CD14-positive monocyte (primary cell): ENCODE results near the gene PAPPA. TPM values are rescaled to one million over a fixed set of nuclear protein-coding genes. Genes with fewer than 3 reads are reported as not detected.

Experiments used
- DNase-seq, 3 donors: peaks; one replicate each; pipeline ENCODE4 v3.0.0-alpha.2; 2011 to 2022
- H2AFZ ChIP-seq: 2 replicates; pipeline ENCODE4 v1.6.0; 2012; ENCODE audit warnings: mild to moderate bottlenecking, low read depth, low read length, inconsistent platforms; ENCODE audit not compliant: insufficient read depth, poor library complexity, severe bottlenecking
- H3K27ac ChIP-seq, 2 donors: 1 replicate in 1 of 2; 2 replicates in 1 of 2; pipeline ENCODE4 v1.5.1; 2012 to 2013; ENCODE audit warnings: low read length in 2 of 2, control low read depth in 1 of 2, inconsistent platforms in 1 of 2, low read depth in 1 of 2, mild to moderate bottlenecking in 1 of 2
- H3K27me3 ChIP-seq, 2 donors: one replicate each; pipeline versions ENCODE4 v1.6.0 to v1.6.1; 2011 to 2013; ENCODE audit warnings: low read length in 2 of 2; ENCODE audit not compliant: control insufficient read depth in 2 of 2, insufficient read depth in 2 of 2
- H3K36me3 ChIP-seq, 2 donors: replicated peaks in 1 of 2; 1 replicate in 1 of 2; 2 replicates in 1 of 2; pipeline versions ENCODE4 v1.5.1 to v1.6.1; 2012 to 2013; ENCODE audit warnings: low read length in 2 of 2, control low read depth in 1 of 2, inconsistent platforms in 1 of 2, mild to moderate bottlenecking in 1 of 2; ENCODE audit not compliant: insufficient read depth in 2 of 2, control insufficient read depth in 1 of 2
- H3K4me1 ChIP-seq, 2 donors: 1 replicate in 1 of 2; 2 replicates in 1 of 2; pipeline versions ENCODE4 v1.5.1 to v1.6.1; 2012 to 2013; ENCODE audit warnings: low read length in 2 of 2, control low read depth in 1 of 2, inconsistent platforms in 1 of 2, mild to moderate bottlenecking in 1 of 2, moderate library complexity in 1 of 2; ENCODE audit not compliant: insufficient read depth in 2 of 2, control insufficient read depth in 1 of 2
- H3K4me2 ChIP-seq: replicated peaks from 2 replicates; pipeline ENCODE3; 2012; ENCODE audit warnings: low read length, moderate library complexity, mild to moderate bottlenecking; ENCODE audit not compliant: poor library complexity, severe bottlenecking; ENCODE audit errors: extremely low read depth
- H3K4me3 ChIP-seq, 3 experiments: fragments of 200-600 bp in 1 of 3; sonication (generic) in 1 of 3; replicated peaks in 1 of 3; 1 replicate in 2 of 3; 2 replicates in 1 of 3; pipeline ENCODE4 v1.5.1; 2011 to 2013; ENCODE audit warnings: low read length in 3 of 3, mild to moderate bottlenecking in 3 of 3, control low read depth in 2 of 3, low read depth in 2 of 3, inconsistent platforms in 1 of 3, moderate library complexity in 1 of 3
- H3K79me2 ChIP-seq: 2 replicates; pipeline ENCODE4 v1.6.0; 2012; ENCODE audit warnings: mild to moderate bottlenecking, control low read depth, inconsistent platforms, low read length, moderate library complexity; ENCODE audit not compliant: insufficient read depth
- H3K9ac ChIP-seq: 2 replicates; pipeline ENCODE4 v1.6.0; 2017; ENCODE audit warnings: low read length, mild to moderate bottlenecking; ENCODE audit not compliant: insufficient read depth, poor library complexity, severe bottlenecking
- H3K9me3 ChIP-seq, 2 donors: replicated peaks in 1 of 2; 1 replicate in 1 of 2; 2 replicates in 1 of 2; pipeline versions ENCODE4 v1.5.1 to v1.6.1; 2012 to 2013; ENCODE audit warnings: low read length in 2 of 2, control low read depth in 1 of 2; ENCODE audit not compliant: control insufficient read depth in 1 of 2, insufficient read depth in 1 of 2
- H4K20me1 ChIP-seq: 2 replicates; pipeline ENCODE4 v1.6.0; 2012; ENCODE audit warnings: mild to moderate bottlenecking, low read length, control low read depth, moderate library complexity; ENCODE audit not compliant: insufficient read depth
- H3K27ac Mint-ChIP-seq, 7 donors: one replicate each; pipeline ENCODE4 v1.8.0; 2020; ENCODE audit warnings: mild to moderate bottlenecking in 7 of 7, mixed read lengths in 7 of 7, moderate library complexity in 6 of 7, inconsistent platforms in 2 of 7
- H3K27me3 Mint-ChIP-seq, 3 donors: one replicate each; pipeline ENCODE4 v1.8.0; 2021 to 2022; ENCODE audit warnings: low read depth in 3 of 3, mild to moderate bottlenecking in 3 of 3, mixed read lengths in 3 of 3, moderate library complexity in 3 of 3, inconsistent platforms in 1 of 3
- H3K36me3 Mint-ChIP-seq, 2 donors: one replicate each; pipeline ENCODE4 v1.8.0; 2020; ENCODE audit warnings: mixed read lengths in 2 of 2, inconsistent platforms in 1 of 2, mild to moderate bottlenecking in 1 of 2
- H3K4me1 Mint-ChIP-seq: one replicate; pipeline ENCODE4 v1.8.0; 2020; ENCODE audit warnings: mild to moderate bottlenecking, mixed read lengths
- H3K4me3 Mint-ChIP-seq, 2 donors: one replicate each; pipeline ENCODE4 v1.8.0; 2020; ENCODE audit warnings: mild to moderate bottlenecking in 2 of 2, mixed read lengths in 2 of 2, moderate library complexity in 1 of 2
- H3K9me3 Mint-ChIP-seq, 7 donors: one replicate each; pipeline ENCODE4 v1.8.0; 2020 to 2022; ENCODE audit warnings: mixed read lengths in 7 of 7, mild to moderate bottlenecking in 6 of 7, moderate library complexity in 6 of 7, inconsistent platforms in 2 of 7
- CTCF ChIP-seq: fragments of 200-600 bp; IDR thresholded peaks from one replicate; pipeline ENCODE4 v1.8.0; 2022; ENCODE audit warnings: antibody characterized with exemption, mild to moderate bottlenecking
- WGBS: methylation state at CpG from one replicate; pipeline ENCODE4 v1.1.5; 2013; ENCODE audit warnings: missing lambda C conversion rate; ENCODE audit not compliant: insufficient coverage; 5-methylcytosine and 5-hydroxymethylcytosine counted together
- intact Hi-C, 2 donors: fragments of 100-400 bp; cut with micrococcal nuclease; formaldehyde crosslinking; loops; one replicate each; pipeline versions ENCODE4 v1.15.0 to v1.15.1; 2023
- polyA plus RNA-seq, 3 donors: library from polyadenylated mRNA; depleted of rRNA in 1 of 3; unstranded in 2 of 3; stranded (reverse) in 1 of 3; fragments of 300-500 nt in 2 of 3; fragments of >200 nt in 1 of 3; fragmentation: Illumina TruSeq in 2 of 3; gene quantifications; 1 replicate in 2 of 3; 2 replicates in 1 of 3; pipeline ENCODE4 v1.2.3, GENCODE V29; 2012 to 2021

PAPPA gene
- polyA plus RNA-seq, 3 donors, result not detected

- no peaks in the 10 kb centered on the region for H3K9me3 ChIP-seq
- Mint-ChIP-seq H3K36me3 (no peaks in the 10 kb centered on the region), H3K9me3 (peaks cover 0 to 5% (median 0%) of the 10 kb centered on the region in 7 donors), H3K27ac (no peak overlapping the region), H3K27me3 (peaks cover 2% of the 10 kb centered on the region in 3 donors), H3K4me1 (no peaks in the 10 kb centered on the region), H3K4me3 (no peak overlapping the region)
- intact Hi-C loops, result no loop called here
- WGBS, result 80% methylated on average over 1 of the region's 3 CpGs
- no peaks in the 10 kb centered on the region for H3K4me1 ChIP-seq
- H3K36me3 ChIP-seq, result no peaks in the 10 kb centered on the region
- H3K27ac ChIP-seq, result no peak overlapping the region
- no peaks in the 10 kb centered on the region for H3K79me2 ChIP-seq
- H3K9ac ChIP-seq, result no peak overlapping the region
- H3K27me3 ChIP-seq, result no peaks in the 10 kb centered on the region
- TF ChIP-seq CTCF, result no peak
- no peak overlapping the region for H3K4me3 ChIP-seq
- DNase-seq, result no peak
- no peaks in the 10 kb centered on the region for H4K20me1 ChIP-seq
- H2AFZ ChIP-seq, result no peak overlapping the region
- no peak overlapping the region for H3K4me2 ChIP-seq
These were observed 166.7 kb downstream of the PAPPA start for GRCh38 chr9:116320290-116320689.

- Histone ChIP-seq H3K27me3 (no peaks in the 10 kb centered on the region), H3K4me1 (no peaks in the 10 kb centered on the region), H3K36me3 (no peaks in the 10 kb centered on the region), H4K20me1 (no peaks in the 10 kb centered on the region), H3K27ac (no peak overlapping the region), H3K9ac (no peak overlapping the region), H3K4me2 (no peak overlapping the region), H3K79me2 (no peaks in the 10 kb centered on the region), H3K4me3 (no peak overlapping the region), H2AFZ (no peak overlapping the region), H3K9me3 (no peaks in the 10 kb centered on the region)
- H3K4me3 Mint-ChIP-seq, result no peak overlapping the region
- no peaks in the 10 kb centered on the region for H3K4me1 Mint-ChIP-seq
- no CpG with 5 or more reads among the region's 2 CpGs for whole genome bisulfite sequencing
- H3K9me3 Mint-ChIP-seq, result peaks cover 0 to 3% (median 2%) of the 10 kb centered on the region in 7 donors
- TF ChIP-seq CTCF, result no peak
- H3K27me3 Mint-ChIP-seq, result peaks cover 2% of the 10 kb centered on the region in 3 donors
- intact Hi-C loops, result no loop called here
- no peak for DNase-seq
- H3K27ac Mint-ChIP-seq, result no peak overlapping the region
- no peaks in the 10 kb centered on the region for H3K36me3 Mint-ChIP-seq
These were observed 168.9 kb downstream of the PAPPA start for GRCh38 chr9:116322521-116322920.
